K562 (cell line): Measurements from ENCODE around the gene MAP3K14. TPM values are rescaled to one million over a fixed set of nuclear protein-coding genes. Genes with fewer than 3 reads are reported as not detected.

Source experiments
- ATAC-seq: fragments of 200-7000 bp; cut with Tn5 transposase; 3 replicates; pipeline ENCODE4 v1.9.1; 2020; ENCODE audit warnings: moderate library complexity
- BruUV-seq: library from RNA; stranded (reverse); fragments of 400-500 nt; replicated peaks from 2 replicates; lab custom pipeline; 2021; lab: Mats Ljungman, UMichigan
- CTCF ChIA-PET: fragments of 300-600 bp; formaldehyde crosslinking; extraction: SDS; loops from one replicate; lab custom pipeline; 2021; ENCODE audit warnings: low intra/inter-chr PET ratio; lab: Yijun Ruan, JAX
- POLR2A ChIA-PET: fragments of 300-600, 350-650 bp; sonication (Branson Sonifier 250); formaldehyde crosslinking; extraction: SDS; loops from one replicate; lab custom pipeline; 2021; ENCODE audit warnings: antibody characterized with exemption, inconsistent platforms; lab: Yijun Ruan, JAX
- DNase-seq, 4 experiments: peaks; one replicate each; pipeline versions ENCODE4 v3.0.0 to v3.0.0-alpha.2; 2011 to 2018; ENCODE audit warnings: low spot score in 3 of 4, mixed read lengths in 3 of 4; ENCODE audit errors: extremely low read depth in 1 of 4
- FAIRE-seq: peaks from 2 replicates; lab custom pipeline; 2011; peaks lifted over from hg19 to GRCh38; lab: Jason Lieb, UNC
- H2AFZ ChIP-seq: 2 replicates; pipeline ENCODE4 v1.6.0; 2011; ENCODE audit warnings: low read depth, low read length, control low read depth, inconsistent platforms
- H3K27ac ChIP-seq: fragments of 200-600 bp; 3 replicates; pipeline ENCODE4 v1.8.0; 2011; ENCODE audit warnings: low read depth, mild to moderate bottlenecking, control low read depth, inconsistent platforms, low read length, moderate library complexity, mixed read lengths; ENCODE audit errors: extremely low read depth
- H3K27me3 ChIP-seq, 2 experiments: fragments of 300-600 bp in 1 of 2; 2 replicates in 1 of 2; 3 replicates in 1 of 2; pipeline versions ENCODE4 v1.6.0 to v1.8.0; 2011; ENCODE audit warnings: inconsistent platforms in 2 of 2, low read length in 2 of 2, mild to moderate bottlenecking in 1 of 2, mixed read lengths in 1 of 2, moderate library complexity in 1 of 2; ENCODE audit not compliant: control insufficient read depth in 2 of 2, insufficient read depth in 2 of 2
- H3K36me3 ChIP-seq: fragments of 300-600 bp; 3 replicates; pipeline ENCODE4 v1.8.0; 2011; ENCODE audit warnings: mild to moderate bottlenecking, low read length, inconsistent platforms; ENCODE audit not compliant: control insufficient read depth, insufficient read depth
- H3K4me1 ChIP-seq, 2 experiments: fragments of 200-600 bp in 1 of 2; replicated peaks in 1 of 2; 2 replicates in 1 of 2; 3 replicates in 1 of 2; pipeline versions ENCODE4 v1.5.1 to v1.8.0; 2011; ENCODE audit warnings: inconsistent platforms in 2 of 2, low read length in 2 of 2, mild to moderate bottlenecking in 1 of 2, mixed read lengths in 1 of 2, moderate library complexity in 1 of 2; ENCODE audit not compliant: control insufficient read depth in 2 of 2, insufficient read depth in 2 of 2
- H3K4me2 ChIP-seq: 2 replicates; pipeline ENCODE4 v1.6.1; 2011; ENCODE audit warnings: low read length, control low read depth, inconsistent platforms, mixed read lengths; ENCODE audit not compliant: insufficient read depth
- H3K4me3 ChIP-seq: fragments of 200-600 bp; sonication (generic), shearing (Covaris generic); 2 replicates; pipeline ENCODE4 v1.5.1; 2016; ENCODE audit warnings: control low read depth, inconsistent platforms
- H3K79me2 ChIP-seq: fragments of 200-600 bp; 3 replicates; pipeline ENCODE4 v1.8.0; 2011; ENCODE audit warnings: low read length, inconsistent platforms; ENCODE audit not compliant: control insufficient read depth, insufficient read depth
- H3K9ac ChIP-seq, 2 experiments: 2 replicates each; pipeline versions ENCODE4 v1.6.0 to v1.6.1; 2011; ENCODE audit warnings: low read depth in 2 of 2, low read length in 2 of 2, control low read depth in 1 of 2, inconsistent platforms in 1 of 2, mild to moderate bottlenecking in 1 of 2, mixed read lengths in 1 of 2; ENCODE audit not compliant: insufficient read depth in 1 of 2
- H3K9me1 ChIP-seq: one replicate; pipeline ENCODE4 v1.6.0; 2011; ENCODE audit warnings: inconsistent platforms, mild to moderate bottlenecking, low read length, moderate library complexity; ENCODE audit not compliant: control insufficient read depth, insufficient read depth
- H3K9me3 ChIP-seq: replicated peaks from 2 replicates; pipeline ENCODE4 v1.5.1; 2011; ENCODE audit warnings: low read depth, low read length, inconsistent platforms; ENCODE audit not compliant: control insufficient read depth, insufficient read depth
- H4K20me1 ChIP-seq: replicated peaks from 2 replicates; pipeline ENCODE4 v1.6.1; 2011; ENCODE audit warnings: low read length, inconsistent platforms, mixed read lengths; ENCODE audit not compliant: control insufficient read depth, insufficient read depth
- ETV5 ChIP-seq: sonication (generic); formaldehyde crosslinking; IDR thresholded peaks from 2 replicates; pipeline ENCODE4 v1.4.0; 2020; ENCODE audit warnings: low read depth, mild to moderate bottlenecking, missing genetic modification reagents
- JUND ChIP-seq, 2 experiments: IDR thresholded peaks; 2 replicates in 1 of 2; 3 replicates in 1 of 2; pipeline ENCODE4 v1.6.1; 2011; ENCODE audit warnings: borderline replicate concordance in 2 of 2, low read depth in 2 of 2, low read length in 2 of 2, improper control_type of control experiment in 1 of 2, missing biosample characterization in 1 of 2, missing genetic modification characterization in 1 of 2, missing genetic modification reagents in 1 of 2
- KDM2B ChIP-seq: fragments of 250-450 bp; sonication (Bioruptor Pico); IDR thresholded peaks from 2 replicates; pipeline ENCODE4 v1.8.0; 2021; ENCODE audit warnings: mild to moderate bottlenecking, moderate library complexity
- KLF6 ChIP-seq: fragments of 250-450 bp; sonication (Bioruptor Pico); IDR thresholded peaks from 2 replicates; pipeline ENCODE4 v1.4.0; 2020; ENCODE audit warnings: mild to moderate bottlenecking, moderate library complexity, borderline replicate concordance
- NCOA1 ChIP-seq: fragments of 450-650 bp; IDR thresholded peaks from 2 replicates; pipeline ENCODE4 v1.6.1; 2016; ENCODE audit warnings: low read depth
- SMAD4 ChIP-seq: fragments of 250-450 bp; sonication (Bioruptor Pico); conservative IDR thresholded peaks from 2 replicates; pipeline ENCODE4 v1.8.0; 2021; ENCODE audit warnings: inconsistent platforms, mild to moderate bottlenecking, moderate library complexity
- SP1 ChIP-seq: sonication (generic); formaldehyde crosslinking; IDR thresholded peaks from 2 replicates; pipeline ENCODE4 v1.8.1; 2022; ENCODE audit warnings: mild to moderate bottlenecking, missing genetic modification reagents
- TCF7L2 ChIP-seq: fragments of 150-350 bp; IDR thresholded peaks from 2 replicates; pipeline ENCODE4 v1.6.1; 2016; ENCODE audit warnings: low read depth, mild to moderate bottlenecking, low read length, moderate library complexity
- ZNF224 ChIP-seq: sonication (generic); formaldehyde crosslinking; IDR thresholded peaks from 2 replicates; pipeline ENCODE4 v1.8.0; 2022; ENCODE audit warnings: mild to moderate bottlenecking, missing genetic modification reagents
- ZNF449 ChIP-seq: fragments of 250-450 bp; sonication (Bioruptor Pico); IDR thresholded peaks from 2 replicates; pipeline ENCODE4 v1.8.0; 2022; ENCODE audit warnings: moderate library complexity, mild to moderate bottlenecking, inconsistent platforms
- WGBS: fragments of 100-300 bp; shearing (Covaris generic); methylation state at CpG from one replicate; pipeline ENCODE4 v1.1.6; 2016; ENCODE audit warnings: low coverage, mixed read lengths; ENCODE audit not compliant: insufficient coverage; ENCODE audit errors: missing lambda C conversion rate; 5-methylcytosine and 5-hydroxymethylcytosine counted together
- in situ Hi-C: fragments of 300-500 bp; cut with MboI; formaldehyde crosslinking; loops from 4 replicates; pipeline ENCODE4 v1.15.0; 2018; ENCODE audit warnings: inconsistent platforms, mixed read lengths
- intact Hi-C: fragments of 100-400 bp; cut with micrococcal nuclease; formaldehyde crosslinking; loops from 2 replicates; pipeline ENCODE4 v1.14.2; 2022
- polyA plus RNA-seq, 8 experiments: library from polyadenylated mRNA; depleted of rRNA in 4 of 8; stranded (reverse) in 5 of 8; unstranded in 3 of 8; fragments of >200 nt; fragmentation: Nextera tagmentation in 2 of 8; fragmentation: Illumina TruSeq in 1 of 8; extraction: Ambion mirVana in 2 of 8; extraction: Trizol in 1 of 8; gene quantifications; 2 replicates each; pipeline versions ENCODE4 v1.2.1 to v1.2.3, GENCODE V29; 2011 to 2014; ENCODE audit warnings: inconsistent platforms in 1 of 8, missing spikeins in 1 of 8
- total RNA-seq, 7 experiments: library from RNA; depleted of rRNA in 6 of 7; stranded (reverse); fragments of >200 nt in 6 of 7; fragmentation: Illumina TruSeq in 2 of 7; extraction: Trizol in 2 of 7; gene quantifications; 2 replicates each; pipeline versions ENCODE4 v1.2.1 to v1.2.3, GENCODE V29; 2011 to 2021; ENCODE audit warnings: low replicate concordance in 1 of 7
- TF ChIP-seq, protein P1 (sequence below), 3 experiments: IDR thresholded peaks in 2 of 3; conservative IDR thresholded peaks in 1 of 3; 2 replicates each; pipeline ENCODE4 v1.5.1; 2011 to 2012; ENCODE audit warnings: low read length in 3 of 3, mild to moderate bottlenecking in 3 of 3, control low read depth in 2 of 3, improper control_type of control experiment in 1 of 3, inconsistent platforms in 1 of 3, low read depth in 1 of 3, mixed read lengths in 1 of 3, moderate library complexity in 1 of 3; ENCODE audit not compliant: insufficient read depth in 2 of 3
- TF ChIP-seq, protein P2 (sequence below): fragments of 450-650 bp; formaldehyde crosslinking; conservative IDR thresholded peaks from 2 replicates; pipeline ENCODE4 v1.4.0; 2022; ENCODE audit warnings: mild to moderate bottlenecking, missing genetic modification characterization
- TF ChIP-seq, protein P3 (sequence below): fragments of 250-450 bp; sonication (Bioruptor Pico); IDR thresholded peaks from 2 replicates; pipeline ENCODE4 v1.4.0; 2020; ENCODE audit warnings: borderline replicate concordance

The MAP3K14 gene
- total and polyA plus RNA-seq, 9 of the 15 experiments (the other 6 are each of a cell fraction or from before 2014, with no cell fraction given) = 0.45 to 8.7 (median 3.2) TPM

DNA sequence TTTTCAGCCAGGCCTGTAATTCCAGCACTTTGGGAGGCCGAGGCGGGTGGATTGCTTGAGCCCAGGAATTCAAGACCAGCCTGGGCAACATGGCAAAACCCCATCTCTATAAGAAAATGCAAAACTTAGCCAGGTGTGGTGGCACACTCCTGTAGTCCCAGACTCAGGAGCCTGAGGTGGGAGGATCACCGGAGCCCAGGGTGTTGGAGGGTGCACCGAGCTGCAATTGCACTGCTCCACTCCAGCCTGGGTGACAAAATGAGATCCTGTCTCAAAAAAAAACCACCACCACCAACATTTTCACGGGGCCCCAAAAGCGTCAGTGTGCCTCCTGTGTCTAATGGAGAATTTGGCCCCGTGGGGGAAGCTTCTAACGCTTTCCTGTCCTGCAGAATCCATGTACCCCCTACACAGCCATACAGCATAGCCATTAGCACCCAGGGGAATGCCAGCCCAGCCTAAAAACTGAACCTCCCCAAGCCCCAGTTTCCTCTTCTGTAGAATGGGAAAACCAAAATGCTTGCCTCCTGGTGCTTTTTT is 22.2 kb upstream of the MAP3K14 start:
- H3K27ac ChIP-seq = no peak overlapping the region
- POLR2A ChIA-PET = interaction anchor here (0.7 to 1.6 kb wide), 6 partner anchors 13 to 190 kb away, joined by 3 to 7 read pairs (median 3); no protein-coding TSS in a partner anchor

More for the DNA sequence above, 22.2 kb upstream of the MAP3K14 start:
- Histone ChIP-seq H3K4me1 (peaks cover 55 to 65% of the 10 kb centered on the region in 2 experiments), H4K20me1 (no peaks in the 10 kb centered on the region), H3K9me1 (no peaks in the 10 kb centered on the region), H3K4me2 (no peak overlapping the region), H3K9ac (peak overlapping the region in 1 of 2 experiments; percentile 50; a peak in 1 of 4 replicates), H3K4me3 (no peak overlapping the region), H3K27me3 (no peaks in the 10 kb centered on the region), H3K79me2 (no peaks in the 10 kb centered on the region), H3K36me3 (no peaks in the 10 kb centered on the region), H3K9me3 (no peaks in the 10 kb centered on the region), H2AFZ (peak overlapping the region; percentile 42; the same call in 1 of the 2 replicates)
- intact Hi-C loops = no loop called here
- no peak for DNase-seq
- no TSS peak for BruUV-seq
- WGBS = 60% methylated on average over 8 of the region's 8 CpGs
- CTCF ChIA-PET = no interaction called here
- ATAC-seq = no peak
- TF ChIP-seq NCOA1 (no peak), SP1 (CRISPR knock-in tag) (no peak), TCF7L2 (no peak), KLF6 (CRISPR knock-in tag) (no peak), KDM2B (CRISPR knock-in tag) (no peak), ZNF449 (CRISPR knock-in tag) (no peak), SMAD4 (no peak), ETV5 (CRISPR knock-in tag) (no peak), ZNF224 (CRISPR knock-in tag) (no peak), JUND (IDR thresholded peaks at IDR 0.05; ENCODE audit: borderline replicate concordance, low read depth, low read length) (no peak), JUND (tag; IDR thresholded peaks at IDR 0.05; ENCODE audit: borderline replicate concordance, low read depth, low read length) (no peak)
- TF ChIP-seq, protein P1, sequence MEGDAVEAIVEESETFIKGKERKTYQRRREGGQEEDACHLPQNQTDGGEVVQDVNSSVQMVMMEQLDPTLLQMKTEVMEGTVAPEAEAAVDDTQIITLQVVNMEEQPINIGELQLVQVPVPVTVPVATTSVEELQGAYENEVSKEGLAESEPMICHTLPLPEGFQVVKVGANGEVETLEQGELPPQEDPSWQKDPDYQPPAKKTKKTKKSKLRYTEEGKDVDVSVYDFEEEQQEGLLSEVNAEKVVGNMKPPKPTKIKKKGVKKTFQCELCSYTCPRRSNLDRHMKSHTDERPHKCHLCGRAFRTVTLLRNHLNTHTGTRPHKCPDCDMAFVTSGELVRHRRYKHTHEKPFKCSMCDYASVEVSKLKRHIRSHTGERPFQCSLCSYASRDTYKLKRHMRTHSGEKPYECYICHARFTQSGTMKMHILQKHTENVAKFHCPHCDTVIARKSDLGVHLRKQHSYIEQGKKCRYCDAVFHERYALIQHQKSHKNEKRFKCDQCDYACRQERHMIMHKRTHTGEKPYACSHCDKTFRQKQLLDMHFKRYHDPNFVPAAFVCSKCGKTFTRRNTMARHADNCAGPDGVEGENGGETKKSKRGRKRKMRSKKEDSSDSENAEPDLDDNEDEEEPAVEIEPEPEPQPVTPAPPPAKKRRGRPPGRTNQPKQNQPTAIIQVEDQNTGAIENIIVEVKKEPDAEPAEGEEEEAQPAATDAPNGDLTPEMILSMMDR (IDR thresholded peaks at IDR 0.05 in 2 of 3, conservative IDR thresholded peaks at IDR 0.05 in 1 of 3; ENCODE audit: insufficient read depth in 2 of 3, low read depth in 1 of 3, low read length in 3 of 3) = no peak
- TF ChIP-seq, protein P2, sequence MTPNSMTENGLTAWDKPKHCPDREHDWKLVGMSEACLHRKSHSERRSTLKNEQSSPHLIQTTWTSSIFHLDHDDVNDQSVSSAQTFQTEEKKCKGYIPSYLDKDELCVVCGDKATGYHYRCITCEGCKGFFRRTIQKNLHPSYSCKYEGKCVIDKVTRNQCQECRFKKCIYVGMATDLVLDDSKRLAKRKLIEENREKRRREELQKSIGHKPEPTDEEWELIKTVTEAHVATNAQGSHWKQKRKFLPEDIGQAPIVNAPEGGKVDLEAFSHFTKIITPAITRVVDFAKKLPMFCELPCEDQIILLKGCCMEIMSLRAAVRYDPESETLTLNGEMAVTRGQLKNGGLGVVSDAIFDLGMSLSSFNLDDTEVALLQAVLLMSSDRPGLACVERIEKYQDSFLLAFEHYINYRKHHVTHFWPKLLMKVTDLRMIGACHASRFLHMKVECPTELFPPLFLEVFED = no peak
- TF ChIP-seq, protein P3, sequence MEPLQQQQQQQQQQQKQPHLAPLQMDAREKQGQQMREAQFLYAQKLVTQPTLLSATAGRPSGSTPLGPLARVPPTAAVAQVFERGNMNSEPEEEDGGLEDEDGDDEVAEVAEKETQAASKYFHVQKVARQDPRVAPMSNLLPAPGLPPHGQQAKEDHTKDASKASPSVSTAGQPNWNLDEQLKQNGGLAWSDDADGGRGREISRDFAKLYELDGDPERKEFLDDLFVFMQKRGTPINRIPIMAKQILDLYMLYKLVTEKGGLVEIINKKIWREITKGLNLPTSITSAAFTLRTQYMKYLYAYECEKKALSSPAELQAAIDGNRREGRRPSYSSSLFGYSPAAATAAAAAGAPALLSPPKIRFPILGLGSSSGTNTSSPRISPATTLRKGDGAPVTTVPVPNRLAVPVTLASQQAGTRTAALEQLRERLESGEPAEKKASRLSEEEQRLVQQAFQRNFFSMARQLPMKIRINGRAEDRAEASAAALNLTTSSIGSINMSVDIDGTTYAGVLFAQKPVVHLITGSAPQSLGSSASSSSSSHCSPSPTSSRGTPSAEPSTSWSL (CRISPR knock-in tag) = no peak
- no peak for FAIRE-seq
- in situ Hi-C loops = no loop called here
